GM21423 (cell line): ENCODE results near the gene FBLIM1.
A peak's percentile ranks its signal among the peaks of the same experiment; 100 is the strongest.

ENCODE experiments used
- ATAC-seq: cut with Tn5 transposase; IDR thresholded peaks from one replicate; pipeline ENCODE4 v1.9.1; 2021; ENCODE audit warnings: mild to moderate bottlenecking, moderate library complexity; ENCODE audit not compliant: unreplicated experiment

FBLIM1 gene

DNA sequence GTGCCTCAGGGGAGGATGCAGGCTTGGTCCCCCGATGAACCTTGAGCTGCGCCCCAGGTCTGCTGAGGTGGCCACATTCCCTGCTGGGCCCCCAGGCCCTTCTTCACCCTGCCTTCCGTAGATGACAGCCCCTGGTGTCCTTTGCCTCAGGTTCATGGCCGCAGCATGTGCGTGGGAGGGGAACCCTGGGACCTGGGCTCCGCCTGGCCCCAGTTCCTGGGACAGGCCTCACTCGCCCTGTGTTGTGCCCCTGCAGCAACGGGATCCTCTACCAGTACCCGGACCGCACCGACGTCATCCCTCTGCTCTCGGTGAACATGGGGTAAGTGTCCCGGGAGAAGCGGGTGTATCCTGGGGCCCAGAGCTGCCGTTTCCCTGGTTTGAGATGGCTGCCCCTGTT, 27.7 kb upstream of the FBLIM1 start:
- no peak for ATAC-seq

DNA sequence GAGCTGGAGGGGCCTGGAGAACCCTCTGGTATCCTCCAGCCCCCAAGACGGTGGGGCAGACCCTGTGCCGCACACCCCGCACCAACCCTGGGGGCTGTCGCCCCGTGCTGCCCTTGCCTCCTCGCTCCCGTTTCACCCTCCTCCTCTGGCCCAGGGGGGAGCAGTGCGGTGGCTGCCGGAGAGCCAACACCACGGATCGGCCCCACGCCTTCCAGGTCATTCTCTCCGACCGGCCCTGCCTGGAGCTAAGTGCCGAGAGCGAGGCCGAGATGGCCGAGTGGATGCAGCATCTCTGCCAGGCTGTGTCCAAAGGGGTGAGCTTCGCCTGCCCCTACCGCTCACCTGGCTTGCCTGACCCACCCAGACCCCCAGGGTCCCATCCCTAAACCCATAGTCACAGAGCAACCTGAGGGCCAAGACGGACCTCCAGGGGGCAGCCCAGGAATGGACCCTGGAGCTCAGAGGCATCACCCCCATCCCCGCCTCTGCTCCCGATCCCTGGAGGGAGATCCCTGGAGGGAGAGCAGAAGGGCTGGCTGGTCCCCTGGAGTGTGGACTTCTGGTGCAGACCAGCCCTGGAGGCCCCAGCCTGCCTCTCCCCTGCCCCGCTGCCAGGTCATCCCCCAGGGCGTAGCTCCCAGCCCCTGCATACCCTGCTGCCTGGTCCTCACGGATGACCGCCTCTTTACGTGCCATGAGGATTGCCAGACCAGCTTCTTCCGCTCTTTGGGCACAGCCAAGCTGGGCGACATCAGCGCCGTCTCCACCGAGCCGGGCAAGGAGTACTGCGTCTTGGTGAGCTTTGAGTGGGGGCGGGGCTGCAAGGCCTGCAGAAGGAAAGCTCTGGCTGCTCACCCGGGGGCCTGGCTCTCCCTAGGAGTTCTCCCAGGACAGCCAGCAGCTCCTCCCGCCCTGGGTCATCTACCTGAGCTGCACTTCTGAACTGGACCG, 26.6 kb upstream of the FBLIM1 start:
- ATAC-seq: no peak

DNA sequence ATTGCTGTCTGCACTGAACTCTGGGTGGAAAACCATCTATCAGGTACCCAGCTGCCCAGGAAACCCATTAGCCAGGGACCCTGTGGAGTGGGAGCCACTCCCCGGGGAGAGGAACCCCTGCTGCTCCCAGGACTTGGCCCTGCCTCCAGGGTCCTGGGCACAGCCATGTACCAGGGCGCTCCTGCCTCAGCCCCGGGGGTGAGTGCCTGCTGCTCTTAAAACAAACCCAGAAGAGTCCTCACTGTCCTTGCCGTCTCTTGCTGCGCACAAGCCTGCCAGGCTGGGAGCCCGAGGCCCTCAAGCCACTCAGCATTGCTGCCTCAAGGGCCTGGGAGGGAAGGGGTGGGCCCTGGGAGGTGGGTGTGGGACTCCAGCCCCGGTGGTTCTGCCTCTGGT, 25.9 kb upstream of the FBLIM1 start:
- ATAC-seq: no peak

DNA sequence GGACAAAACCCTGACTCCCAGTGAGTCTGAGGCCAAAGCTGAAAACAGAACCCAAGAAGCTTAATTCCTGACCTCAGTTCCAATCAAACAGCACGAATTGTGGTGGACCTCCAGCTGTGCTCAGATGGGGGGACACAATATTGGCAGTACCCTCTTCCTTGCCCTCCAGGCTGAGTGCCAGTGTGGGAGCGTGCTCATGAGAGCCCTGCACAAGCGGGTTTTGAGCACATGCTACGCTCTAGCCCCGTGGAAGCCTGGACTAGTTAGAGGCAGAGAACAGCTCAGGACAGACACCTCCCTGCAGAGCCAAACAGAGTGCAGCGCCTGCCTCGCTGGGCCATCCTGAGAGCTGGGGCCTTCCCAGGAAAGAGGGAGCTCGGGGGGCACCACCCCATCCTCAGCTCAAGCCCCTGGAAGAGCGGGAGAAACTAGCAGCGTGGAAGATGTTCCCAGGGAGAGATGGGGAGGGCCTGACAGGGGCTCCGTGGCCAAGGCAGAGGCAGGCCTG, 25.3 kb upstream of the FBLIM1 start:
- no peak for ATAC-seq

DNA sequence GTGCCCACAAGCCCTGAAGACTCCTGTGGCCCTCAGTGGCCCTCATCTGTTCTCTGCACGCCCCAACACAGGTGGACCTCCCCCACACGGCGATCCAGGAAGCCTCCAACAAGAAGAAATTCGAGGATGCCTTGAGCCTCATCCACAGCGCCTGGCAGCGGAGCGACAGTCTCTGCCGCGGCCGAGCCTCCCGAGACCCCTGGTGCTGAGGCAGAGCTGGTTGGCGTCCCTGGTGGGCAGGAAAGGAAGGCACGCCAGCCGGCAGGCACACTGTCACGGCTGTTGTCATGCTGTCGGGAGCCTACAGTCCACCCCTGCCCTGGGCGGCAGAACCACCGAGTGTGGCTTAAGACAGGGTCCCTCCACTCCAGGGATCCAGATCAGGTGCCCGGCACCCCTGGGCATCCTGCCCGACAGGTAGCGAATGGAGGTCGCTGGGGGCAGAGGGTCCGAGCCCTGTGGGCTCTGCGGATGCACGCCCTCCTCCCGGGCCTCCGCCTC, 24.8 kb upstream of the FBLIM1 start:
- no peak for ATAC-seq

DNA sequence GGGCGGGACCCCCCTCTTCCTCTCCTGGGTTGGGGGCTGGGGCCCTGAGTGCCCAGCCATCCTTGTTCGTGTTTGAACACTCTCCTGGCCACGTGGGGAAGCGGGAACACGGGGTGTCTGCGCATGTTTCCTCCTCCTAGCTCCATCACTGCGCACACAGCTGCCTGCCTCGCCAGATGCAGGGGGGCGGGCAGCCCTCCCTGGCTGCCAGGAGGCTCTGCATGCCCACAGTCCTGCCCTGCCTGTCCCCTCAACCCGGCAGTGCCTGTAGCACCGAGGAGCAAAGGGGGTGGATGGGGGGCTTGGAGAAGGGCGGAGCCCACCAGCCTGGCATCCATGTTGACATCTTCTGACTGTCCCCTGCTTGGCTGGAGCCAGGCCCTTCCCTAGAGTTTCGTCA, 24.3 kb upstream of the FBLIM1 start:
- ATAC-seq: no peak

DNA sequence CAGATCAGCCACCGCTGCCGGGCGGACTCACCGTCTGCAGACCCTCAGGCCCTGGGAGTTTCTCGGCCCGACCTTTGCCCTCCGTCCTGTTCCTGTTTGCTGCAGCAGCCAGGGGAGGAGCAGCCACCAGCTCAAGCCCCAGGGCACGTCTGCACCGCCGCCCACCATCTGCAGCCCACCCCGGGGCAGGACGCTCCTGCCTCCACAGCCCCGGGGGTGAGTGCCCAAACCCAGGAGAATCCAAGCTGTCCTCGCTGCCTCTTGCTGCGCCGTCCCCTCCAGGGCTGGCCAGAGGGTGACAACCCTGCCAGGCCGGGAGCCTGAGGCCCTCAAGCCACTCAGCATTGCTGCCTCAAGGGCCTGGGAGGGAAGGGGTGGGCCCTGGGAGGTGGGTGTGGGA, 23.7 kb upstream of the FBLIM1 start:
- ATAC-seq: no peak

DNA sequence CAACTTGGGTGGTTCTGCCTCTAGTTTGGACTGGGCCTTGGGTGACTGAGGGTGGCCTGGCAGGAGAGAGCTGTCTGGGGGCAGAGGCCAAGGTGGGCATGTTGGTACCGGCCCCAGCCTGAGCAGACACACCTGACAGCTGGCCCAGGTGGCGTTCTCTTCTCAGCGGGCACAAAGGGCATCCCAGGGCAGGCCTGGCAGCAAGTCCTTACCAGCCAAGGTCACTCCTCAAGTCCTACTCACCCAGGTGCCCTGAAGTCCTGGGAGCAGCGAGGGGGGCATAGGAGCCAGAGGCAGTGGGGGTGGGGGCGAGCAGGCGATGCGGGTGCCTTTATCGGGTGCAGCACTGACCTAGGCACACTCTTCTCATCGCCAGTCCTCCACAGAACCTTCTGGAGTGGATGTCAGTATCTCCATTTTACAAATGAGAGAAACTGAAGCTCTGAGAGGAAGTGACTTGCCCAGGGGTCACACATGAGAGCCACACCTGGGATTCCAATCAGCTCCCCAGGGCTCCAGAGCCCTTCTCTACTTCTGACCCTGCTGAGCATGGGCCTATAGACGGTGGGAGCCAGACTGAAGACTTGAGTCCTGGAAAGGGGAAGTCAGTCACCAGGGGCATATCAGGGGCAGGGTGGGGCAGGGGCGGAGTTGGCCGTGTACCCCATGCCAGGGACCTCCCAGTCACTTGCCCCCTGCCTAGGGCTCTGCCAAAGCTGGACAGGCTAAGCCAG, 23.1 kb upstream of the FBLIM1 start:
- ATAC-seq: no peak

DNA sequence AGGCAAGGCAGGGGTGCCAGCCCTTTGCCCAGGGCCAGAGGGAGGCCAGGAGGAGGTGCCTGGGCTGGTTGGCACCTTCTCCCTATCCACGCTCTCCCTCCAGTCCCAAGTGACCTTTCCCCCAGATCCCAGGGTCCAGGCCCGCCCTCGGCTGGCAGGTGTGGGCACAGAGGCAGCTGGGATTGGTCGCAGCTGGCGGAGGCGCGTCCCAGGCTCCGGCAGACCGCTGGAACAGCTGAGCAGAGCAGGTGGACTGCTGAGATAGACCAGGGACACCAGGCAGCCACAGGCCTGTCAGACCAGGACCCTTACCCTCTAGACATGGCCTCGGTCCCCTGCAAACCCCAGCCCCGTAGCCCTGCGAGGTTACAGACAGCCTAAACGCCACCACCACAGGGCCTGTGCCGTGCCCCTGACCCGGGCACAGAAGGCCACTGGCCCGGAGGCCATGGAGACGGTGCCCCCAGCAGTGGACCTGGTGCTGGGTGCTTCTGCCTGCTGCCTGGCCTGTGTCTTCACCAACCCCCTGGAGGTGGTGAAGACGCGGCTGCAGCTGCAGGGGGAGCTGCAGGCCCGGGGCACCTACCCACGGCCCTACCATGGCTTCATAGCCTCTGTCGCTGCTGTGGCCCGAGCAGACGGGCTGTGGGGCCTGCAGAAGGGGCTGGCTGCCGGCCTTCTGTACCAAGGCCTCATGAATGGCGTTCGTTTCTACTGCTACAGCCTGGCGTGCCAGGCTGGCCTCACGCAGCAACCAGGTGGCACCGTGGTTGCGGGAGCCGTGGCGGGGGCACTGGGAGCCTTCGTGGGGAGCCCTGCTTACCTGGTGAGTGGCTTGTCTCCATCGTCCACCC, 22.3 kb upstream of the FBLIM1 start, which contains the start of gene SLC25A34:
Gene SLC25A34 (plus strand): TSS at position 221 of the 854 bp plus-strand sequence. CDS start 228 bp downstream, at position 449.
- ATAC-seq: no peak

DNA sequence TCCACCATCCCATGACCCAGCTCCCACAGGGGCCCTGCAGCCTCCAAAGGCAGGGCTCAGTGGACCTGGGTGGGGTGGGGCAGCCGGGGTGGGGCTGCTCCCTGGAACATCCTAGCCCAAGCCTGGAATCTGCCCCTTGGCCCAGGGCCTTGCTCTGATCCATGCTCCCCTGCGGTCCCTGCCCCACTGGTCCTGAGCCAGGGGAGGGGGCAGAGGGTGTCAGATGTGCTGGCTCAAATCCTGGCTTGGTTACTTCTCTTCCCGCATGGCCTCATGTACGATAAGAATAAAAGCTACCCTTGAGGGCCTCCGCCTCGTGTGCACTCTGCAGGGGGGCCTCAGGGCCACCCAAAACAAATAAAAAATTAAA, 21.7 kb upstream of the FBLIM1 start:
- ATAC-seq: no peak

DNA sequence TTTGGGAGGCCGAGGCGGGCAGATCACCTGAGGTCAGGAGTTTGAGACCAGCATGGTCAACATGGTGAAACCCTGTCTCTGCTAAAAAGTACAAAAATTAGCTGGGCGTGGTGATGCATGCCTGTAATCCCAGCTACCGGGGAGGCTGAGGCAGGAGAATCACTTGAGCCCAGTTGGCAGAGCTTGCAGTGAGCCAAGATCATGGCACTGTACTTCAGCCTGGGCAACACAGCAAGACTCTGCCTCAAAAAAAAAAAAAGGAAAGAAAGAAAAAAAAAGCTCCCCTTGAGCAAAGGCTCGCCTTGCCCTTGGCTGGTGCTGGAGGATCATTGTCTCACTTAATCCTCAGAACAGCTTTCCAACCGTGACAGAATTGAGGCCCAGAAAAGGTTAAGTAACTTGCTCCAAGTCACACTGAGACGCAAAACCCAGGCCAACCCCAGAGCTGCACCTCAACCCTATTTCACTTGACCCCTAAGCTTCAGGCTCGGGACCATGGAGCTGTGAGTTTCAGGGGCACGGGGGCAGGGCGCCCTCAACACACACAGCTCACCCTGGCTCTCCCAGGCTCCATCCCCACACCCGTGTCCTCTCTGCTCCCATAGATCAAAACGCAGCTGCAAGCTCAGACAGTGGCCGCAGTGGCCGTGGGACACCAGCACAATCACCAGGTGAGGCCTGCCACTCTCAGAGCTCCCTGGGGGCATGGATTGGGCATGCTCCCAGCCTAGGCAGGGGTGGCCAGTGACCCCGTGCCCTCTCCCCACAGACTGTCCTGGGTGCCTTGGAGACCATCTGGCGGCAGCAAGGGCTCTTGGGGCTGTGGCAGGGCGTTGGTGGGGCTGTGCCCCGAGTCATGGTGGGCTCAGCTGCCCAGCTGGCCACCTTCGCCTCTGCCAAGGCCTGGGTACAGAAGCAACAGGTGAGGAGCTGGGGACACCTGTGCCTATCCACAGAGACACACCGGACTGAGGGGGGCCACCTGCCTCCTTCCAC, 21.0 kb upstream of the FBLIM1 start:
- no peak for ATAC-seq

DNA sequence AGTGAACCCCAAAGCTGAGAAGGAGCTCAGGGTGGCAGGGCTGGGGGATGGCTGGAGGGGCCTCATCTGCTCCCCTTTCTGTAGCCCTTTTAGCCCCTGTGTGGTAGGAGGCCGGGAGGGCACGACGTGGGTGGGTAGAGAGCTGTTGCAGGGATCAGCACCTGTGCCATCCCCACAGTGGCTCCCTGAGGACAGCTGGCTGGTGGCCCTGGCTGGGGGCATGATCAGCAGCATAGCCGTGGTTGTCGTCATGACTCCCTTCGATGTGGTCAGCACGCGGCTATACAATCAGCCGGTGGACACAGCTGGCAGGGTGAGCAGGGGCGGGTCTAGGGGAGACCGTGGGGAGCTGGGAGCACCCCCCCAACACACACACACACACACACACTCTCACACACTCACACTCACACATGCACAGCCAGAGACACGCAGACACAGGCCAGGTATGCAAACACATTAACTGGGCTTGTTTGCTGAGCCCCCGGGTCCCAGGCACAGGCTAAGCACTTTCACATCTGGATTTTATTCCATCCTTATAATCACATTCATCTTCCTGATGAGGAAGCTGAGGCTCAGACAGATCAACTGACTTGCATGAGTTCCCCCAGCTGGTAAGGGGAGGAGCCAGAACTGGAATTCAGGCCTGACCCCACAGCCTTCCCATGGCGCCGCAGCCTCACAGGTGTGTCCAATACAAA, 20.0 kb upstream of the FBLIM1 start:
- ATAC-seq: no peak

DNA sequence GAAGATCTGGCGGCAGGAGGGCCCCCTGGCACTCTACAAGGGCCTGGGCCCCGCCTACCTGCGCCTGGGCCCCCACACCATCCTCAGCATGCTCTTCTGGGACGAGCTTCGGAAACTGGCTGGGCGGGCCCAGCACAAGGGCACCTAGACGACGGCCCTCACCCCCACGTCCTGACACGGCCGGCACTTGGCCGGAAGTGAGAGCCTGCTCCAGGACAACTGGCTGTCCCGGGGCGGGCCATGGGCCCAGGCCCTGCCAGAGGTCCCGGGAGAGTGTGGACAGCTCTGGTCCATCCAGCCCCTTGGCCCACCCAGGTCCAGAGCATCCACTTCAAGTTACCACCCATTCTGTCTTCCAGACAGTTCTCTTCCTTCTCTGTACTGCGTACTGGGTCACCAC, 19.3 kb upstream of the FBLIM1 start:
- no peak for ATAC-seq

DNA sequence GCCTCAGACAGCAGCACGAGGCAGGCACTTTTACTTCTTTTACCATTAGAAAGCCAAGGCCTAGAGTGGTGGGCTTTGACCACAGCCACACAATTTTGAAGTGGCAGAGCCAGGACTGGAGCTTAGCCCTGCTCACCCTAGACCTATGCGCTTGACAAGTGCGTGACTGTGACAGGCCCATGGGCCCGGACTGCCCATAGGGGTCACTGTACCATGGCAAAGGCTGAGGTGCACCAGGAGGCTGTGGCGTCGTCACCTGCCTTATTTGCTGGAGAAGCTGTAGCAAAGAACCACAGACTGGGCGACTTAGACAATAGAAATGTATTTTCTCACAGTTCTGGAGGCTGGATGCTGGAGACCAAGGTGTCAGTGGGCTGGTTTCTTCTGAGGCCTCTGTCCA, 18.9 kb upstream of the FBLIM1 start:
- no peak for ATAC-seq

DNA sequence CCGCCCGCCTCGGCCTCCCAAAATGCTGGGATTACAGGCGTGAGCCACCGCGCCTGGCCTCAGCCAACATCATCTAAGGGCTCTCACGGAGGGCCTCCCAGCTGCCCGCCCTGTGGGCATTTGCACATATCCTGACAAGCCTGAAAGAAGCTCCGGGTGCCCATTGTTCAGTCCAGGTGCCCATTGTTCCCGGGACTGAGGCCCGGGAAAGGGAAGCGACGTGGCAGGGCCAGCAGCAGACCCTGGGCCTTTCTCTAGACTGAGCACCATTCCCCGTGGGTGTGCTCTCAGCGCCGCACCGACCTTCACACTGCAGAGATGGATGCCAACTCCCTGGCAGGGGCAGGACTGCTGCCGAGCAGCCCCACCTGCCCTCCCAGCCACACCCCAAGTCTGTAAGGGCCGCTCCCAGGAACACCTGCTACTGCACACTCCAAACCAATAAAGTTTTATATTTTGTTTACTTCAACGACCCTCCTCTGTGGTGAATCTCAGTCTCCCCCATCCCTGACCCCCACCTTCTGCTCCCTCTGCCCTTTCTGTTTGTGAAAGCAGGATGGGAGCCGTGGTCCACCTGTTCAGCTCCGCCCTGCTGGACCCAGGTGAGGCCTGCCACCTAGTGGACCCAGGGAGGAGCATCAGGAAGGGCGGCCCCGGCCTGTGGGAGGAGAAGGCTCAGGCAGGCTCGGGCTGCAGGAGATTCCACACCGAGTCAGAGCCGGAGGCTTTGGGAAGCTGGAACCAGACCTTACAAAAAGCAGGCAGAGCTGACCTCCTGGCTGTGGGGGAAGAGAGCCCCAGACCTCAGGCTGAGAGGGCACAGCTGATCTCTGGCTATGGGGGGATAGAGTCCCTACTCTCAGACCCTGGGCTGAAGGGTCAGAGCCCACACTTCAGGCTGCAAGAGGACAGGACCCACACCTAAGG, 17.4 kb upstream of the FBLIM1 start:
- ATAC-seq: peak; percentile 54

DNA sequence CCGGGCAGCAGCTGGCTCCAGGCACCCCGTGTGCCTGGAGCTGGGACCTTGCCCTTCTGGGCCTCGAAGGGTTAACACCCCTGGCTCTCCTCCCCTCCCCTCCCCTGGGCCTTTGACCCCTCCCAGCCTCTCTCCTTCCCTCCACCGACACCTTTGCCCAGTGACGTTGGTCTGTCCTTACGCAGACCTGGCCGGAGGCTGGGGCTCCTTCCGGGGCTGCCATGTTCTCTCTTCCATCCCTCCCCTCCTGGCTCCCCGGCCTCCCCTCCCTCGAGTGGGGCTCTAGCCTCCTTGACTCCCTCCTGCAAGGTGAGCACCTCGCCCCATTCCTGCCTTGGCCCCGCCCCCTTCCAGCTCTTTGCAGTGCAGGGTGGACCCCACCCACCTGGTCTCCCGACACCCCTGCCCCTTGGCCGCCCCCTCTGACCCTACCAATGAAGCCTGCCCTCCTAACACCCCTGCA, 16.2 kb upstream of the FBLIM1 start, which contains the start of gene TMEM82:
Gene TMEM82 (plus strand): TSS at position 161 of the 463 bp plus-strand sequence. CDS start 61 bp downstream, at position 222.
- no peak for ATAC-seq

DNA sequence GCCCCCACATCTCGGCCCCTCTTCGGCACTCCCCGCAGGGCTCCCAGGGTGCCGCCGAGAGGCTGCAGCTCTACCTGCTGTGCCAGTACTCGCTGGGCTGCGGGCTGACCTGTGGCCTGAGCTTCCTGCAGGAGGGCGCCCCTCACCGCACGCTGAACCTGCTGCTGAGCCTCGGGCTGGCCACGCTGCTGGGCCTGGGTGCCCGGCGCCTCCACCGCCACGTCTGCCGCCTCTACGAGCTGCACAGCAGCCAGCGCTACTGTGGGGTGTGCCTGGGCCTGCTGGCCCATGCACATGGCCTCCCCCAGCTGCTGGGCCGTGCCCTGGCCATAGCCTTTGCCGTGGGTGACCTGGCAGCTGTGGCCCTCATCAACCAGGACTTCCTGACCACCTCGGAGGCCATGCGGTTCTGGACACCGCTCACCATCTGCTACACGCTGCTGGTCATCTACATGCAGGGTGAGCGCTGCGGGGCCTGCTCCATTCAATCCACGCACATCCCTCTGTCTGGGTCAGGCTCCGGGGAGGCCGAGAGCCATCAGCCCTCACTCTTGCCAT, 14.4 kb upstream of the FBLIM1 start:
- no peak for ATAC-seq
